Pancreas (tissue), 10 donors: ENCODE measurements around the gene FAM3C. TPM values are rescaled to one million over a fixed set of nuclear protein-coding genes. Genes with fewer than 3 reads are reported as not detected.

Experiments used
- ATAC-seq, 4 donors: fragments of 200-7000 bp; cut with Tn5 transposase; one replicate each; pipeline versions ENCODE4 v1.8.0 to v1.9.1; 2020; ENCODE audit warnings: mild to moderate bottlenecking in 4 of 4, moderate library complexity in 4 of 4
- DNase-seq, 6 donors: peaks; one replicate each; pipeline ENCODE4 v3.0.0-alpha.2; 2020
- FAIRE-seq: peaks from 2 replicates; lab custom pipeline; 2012; peaks lifted over from hg19 to GRCh38; lab: Jason Lieb, UNC
- H3K27ac ChIP-seq, 4 donors: fragments of 200-600 bp; sonication (generic); 1 replicate in 3 of 4; 2 replicates in 1 of 4; pipeline versions ENCODE4 v1.5.0 to v1.8.0; 2020
- H3K27me3 ChIP-seq, 4 donors: fragments of 200-600 bp; one replicate each; pipeline ENCODE4 v1.8.0; 2021
- H3K36me3 ChIP-seq, 3 donors: fragments of 200-600 bp; sonication (generic) in 1 of 3; one replicate each; pipeline versions ENCODE4 v1.5.0 to v1.8.0; 2020 to 2021
- H3K4me1 ChIP-seq, 3 donors: fragments of 200-600 bp; one replicate each; pipeline ENCODE4 v1.8.0; 2021
- H3K4me3 ChIP-seq, 4 donors: fragments of 200-600 bp; sonication (generic) in 2 of 4; one replicate each; pipeline versions ENCODE4 v1.5.0 to v1.8.0; 2020 to 2021
- H3K9me3 ChIP-seq, 4 donors: fragments of 200-600 bp; one replicate each; pipeline ENCODE4 v1.8.0; 2021
- CTCF ChIP-seq, 4 donors: fragments of 200-600 bp; sonication (generic) in 3 of 4; IDR thresholded peaks; one replicate each; pipeline versions ENCODE4 v1.5.0 to v1.8.0; 2021; ENCODE audit warnings: antibody characterized with exemption in 4 of 4
- WGBS, 2 donors: extraction: QIAGEN DNeasy Blood & Tissue Kit; methylation state at CpG; one replicate each; pipeline ENCODE4 v1.1.7; 2013; 5-methylcytosine and 5-hydroxymethylcytosine counted together
- intact Hi-C, 3 donors: fragments of 100-400 bp; cut with DNase I; formaldehyde crosslinking; loops; one replicate each; pipeline versions ENCODE4 v1.11.1 to v1.14.2; 2022
- polyA plus RNA-seq, 2 donors: library from polyadenylated mRNA; stranded (reverse); fragments of 200-250 nt; gene quantifications; one replicate each; pipeline ENCODE4 v1.2.3, GENCODE V29; 2013
- total RNA-seq, 6 donors: library from RNA; stranded (reverse); fragmentation: NEBNext Ultra II Directional in 4 of 6; extraction: Animal tissue kit (Norgen Biotek cat#: 25700) in 4 of 6; gene quantifications; one replicate each; pipeline versions ENCODE4 v1.2.1 to v1.2.4, GENCODE V29; 2021 to 2023
- donor health status: healthy with polysubstance abuse.
- donor health status: DM: no; HTN: no; CAD: no; lungs with moderate emphysema.
- donor health status: DM: no; HTN: no; CAD: no.
- donor health status: control.
- donor health status: control.
- donor health status: Bipolar disorder and iron deficiency.
- donor health status: DM: yes; HTN: yes; CAD: no.
- donor health status: DM: no; HTN: no; CAD: no.
- donor health status: DM: no; HTN: no; CAD: no.
- donor health status: DM: yes; HTN: yes; CAD: no.

FAM3C gene
- total RNA-seq (10 to 100 TPM; 25.3 to 43.6 (median 37.4) TPM), polyA plus RNA-seq (10 to 100 TPM; 18.2 to 39.6 TPM)

DNA sequence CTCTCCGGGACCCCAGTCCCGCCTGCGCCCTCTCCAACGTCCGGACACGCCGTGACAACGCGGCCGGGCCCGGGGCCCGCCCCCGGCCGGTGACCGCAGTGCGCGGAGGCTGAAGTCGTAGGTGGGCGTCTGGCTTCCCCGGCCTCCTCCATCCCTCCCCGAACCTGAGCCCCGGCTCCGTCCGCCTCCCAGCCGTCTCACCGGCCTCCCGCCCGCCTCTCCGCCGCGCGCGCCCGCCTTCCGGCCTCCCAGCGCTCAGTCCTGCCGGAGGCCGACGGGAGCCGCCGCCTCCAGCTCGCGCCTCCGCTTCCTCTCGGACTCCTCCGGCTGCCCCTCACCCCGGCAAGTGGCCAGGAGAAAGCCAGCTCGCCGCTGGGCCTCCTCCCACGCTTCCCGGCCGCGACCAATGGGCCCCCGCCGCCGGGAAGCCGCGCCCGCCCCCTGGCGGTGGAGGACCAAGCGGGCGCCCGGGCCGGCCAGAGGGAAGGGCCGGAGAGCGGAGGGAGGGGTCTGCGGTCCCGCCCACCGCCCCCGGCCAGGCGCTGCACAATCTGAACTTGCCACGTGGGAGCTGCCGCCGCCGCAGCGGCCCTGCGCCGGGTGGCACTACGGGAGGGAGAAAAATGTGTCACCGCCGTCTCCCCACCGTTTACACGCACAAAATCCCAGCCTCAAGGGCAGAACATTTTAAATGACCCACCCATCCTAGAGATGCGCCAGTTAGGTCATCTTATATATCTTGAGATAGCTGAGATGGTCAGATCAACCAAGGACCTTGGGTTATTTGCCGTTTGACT is at the start of gene FAM3C:
Gene FAM3C (minus strand): TSS at position 348 of the 797 bp plus-strand sequence. CDS start 13,339 bp downstream, outside the sequence.
- 1% methylated on average over 70 to 85 of the region's 85 CpGs for WGBS, 2 donors
- no peak for FAIRE-seq
- intact Hi-C loops = no loop called here

GRCh38 chr7:121442845-121443244 is 46.7 kb upstream of the FAM3C start:
- intact Hi-C loops = no loop called here
- Histone ChIP-seq H3K4me3 (no peak overlapping the region), H3K9me3 (no peaks in the 10 kb centered on the region), H3K27me3 (no peaks in the 10 kb centered on the region), H3K36me3 (no peaks in the 10 kb centered on the region), H3K4me1 (peaks cover 0 to 4% (median 0%) of the 10 kb centered on the region in 3 donors), H3K27ac (no peak overlapping the region)
- peak in 1 of 4 donors; percentile 20 for ATAC-seq
- DNase-seq = no peak
- WGBS, 2 donors = 65 to 69% methylated on average over 2 of the region's 2 CpGs
- no peak for TF ChIP-seq CTCF (IDR thresholded peaks at IDR 0.05)
- FAIRE-seq = no peak

More for the DNA sequence above, at the start of gene FAM3C:
- Histone ChIP-seq H3K4me3 (peak within 1 kb of the TSS; percentile 81 to 94 (median 86)), H3K27ac (peak within 1 kb of the TSS; percentile 78 to 93 (median 90)), H3K27me3 (no peaks in the 10 kb centered on the region), H3K4me1 (peaks cover 34 to 37% (median 35%) of the 10 kb centered on the region in 3 donors), H3K9me3 (no peaks in the 10 kb centered on the region), H3K36me3 (no peaks in the 10 kb centered on the region)
- DNase-seq = peak; percentile 89 to 98 (median 94)
- ATAC-seq = peak; percentile 92 to 96 (median 92)
- peak; percentile 98 to 99 (median 98) for TF ChIP-seq CTCF (IDR thresholded peaks at IDR 0.05)

DNA sequence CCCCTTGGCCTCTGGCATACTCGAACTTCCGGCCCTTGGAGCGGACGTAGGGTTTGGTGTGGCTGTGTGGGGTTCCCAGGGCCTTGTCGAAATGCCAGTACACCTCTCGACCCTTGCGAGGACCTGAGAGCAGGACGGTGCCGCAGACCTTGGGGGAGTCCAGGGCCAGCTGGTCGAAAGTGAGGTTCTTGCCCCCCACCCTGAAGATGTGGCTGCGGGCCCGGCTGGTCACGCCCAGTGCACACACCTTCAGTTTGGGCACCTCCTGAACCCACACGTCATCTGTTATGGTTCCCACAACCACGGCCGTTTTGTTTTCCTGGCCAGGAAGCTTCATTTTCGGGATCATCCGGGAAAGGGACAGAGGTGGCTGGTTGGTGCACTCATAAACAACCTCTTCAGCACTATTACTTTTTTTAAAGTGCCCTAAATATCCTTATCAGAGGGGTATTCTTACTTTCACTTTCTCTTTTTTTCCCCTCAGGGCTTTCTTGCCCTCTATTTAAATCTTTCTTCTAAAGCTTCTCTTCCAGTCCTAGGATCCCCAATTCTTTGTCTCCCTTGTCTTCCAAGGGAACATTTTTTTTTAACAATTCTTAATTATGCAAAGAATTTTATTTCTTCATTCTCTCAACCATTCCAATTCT is 44.9 kb upstream of the FAM3C start:
- DNase-seq = peak; percentile 22 to 67 (median 42)

More for the DNA sequence above, 44.9 kb upstream of the FAM3C start:
- FAIRE-seq (no peak), ATAC-seq (peak; percentile 61 to 74 (median 70))
- intact Hi-C loops = no loop called here
- H3K9me3 ChIP-seq = no peaks in the 10 kb centered on the region
- peak overlapping the region in 2 of 4 donors; percentile 9 to 30 for H3K4me3 ChIP-seq
- TF ChIP-seq CTCF (IDR thresholded peaks at IDR 0.05) = no peak
- peaks cover 0 to 7% (median 0%) of the 10 kb centered on the region in 3 donors for H3K4me1 ChIP-seq
- H3K27me3 ChIP-seq = no peaks in the 10 kb centered on the region
- H3K36me3 ChIP-seq = no peaks in the 10 kb centered on the region
- WGBS, 2 donors = 46 to 60% methylated on average over 18 of the region's 18 CpGs
- H3K27ac ChIP-seq = peak overlapping the region in 2 of 4 donors; percentile 48 to 56
